Neural progenitor cell (in vitro differentiated cells): Measurements from ENCODE around the gene SH3GL2. TPM values are rescaled to one million over a fixed set of nuclear protein-coding genes. Genes with fewer than 3 reads are reported as not detected.

Experiments used
- DNase-seq: peaks from one replicate; pipeline ENCODE4 v3.0.0-alpha.2; 2016; ENCODE audit warnings: low spot score
- H2AFZ ChIP-seq: fragments of 200-600 bp; sonication (generic); replicated peaks from 2 replicates; pipeline ENCODE4 v1.6.1; 2016; ENCODE audit warnings: antibody characterized with exemption
- H3F3A ChIP-seq: fragments of 200-600 bp; sonication (generic); 2 replicates; pipeline ENCODE4 v1.6.1; 2016; ENCODE audit warnings: antibody characterized with exemption, low read depth
- H3K27ac ChIP-seq: fragments of 200-600 bp; sonication (generic); 2 replicates; pipeline ENCODE4 v1.5.1; 2016; ENCODE audit warnings: mild to moderate bottlenecking
- H3K27me3 ChIP-seq: fragments of 200-600 bp; sonication (generic); 2 replicates; pipeline ENCODE4 v1.6.1; 2016; ENCODE audit warnings: mild to moderate bottlenecking, moderate library complexity
- H3K36me3 ChIP-seq: fragments of 200-600 bp; sonication (generic); 2 replicates; pipeline ENCODE4 v1.5.1; 2016
- H3K4me1 ChIP-seq: fragments of 200-600 bp; sonication (generic); 2 replicates; pipeline ENCODE4 v1.6.1; 2016; ENCODE audit warnings: mixed run types
- H3K4me2 ChIP-seq: fragments of 200-600 bp; sonication (generic); 2 replicates; pipeline ENCODE4 v1.6.1; 2016
- H3K4me3 ChIP-seq: fragments of 200-600 bp; sonication (generic); 2 replicates; pipeline ENCODE4 v1.5.1; 2016
- H3K79me2 ChIP-seq: fragments of 200-600 bp; sonication (generic); 2 replicates; pipeline ENCODE4 v1.6.1; 2016; ENCODE audit warnings: low read depth
- H3K9ac ChIP-seq: fragments of 200-600 bp; sonication (generic); 2 replicates; pipeline ENCODE4 v1.6.1; 2016
- H3K9me3 ChIP-seq: fragments of 200-600 bp; sonication (generic); 2 replicates; pipeline ENCODE4 v1.5.1; 2016; ENCODE audit warnings: low read depth
- H4K20me1 ChIP-seq: fragments of 200-600 bp; sonication (generic); 2 replicates; pipeline ENCODE4 v1.6.1; 2016; ENCODE audit warnings: low read depth
- H3K27ac Mint-ChIP-seq: 3 replicates; pipeline ENCODE4 v1.8.0; 2021; ENCODE audit warnings: mixed read lengths
- H3K27me3 Mint-ChIP-seq: 2 replicates; pipeline ENCODE4 v1.8.0; 2022; ENCODE audit warnings: low read depth, mild to moderate bottlenecking, inconsistent platforms, moderate library complexity, mixed read lengths; ENCODE audit not compliant: insufficient read depth
- H3K36me3 Mint-ChIP-seq: 3 replicates; pipeline ENCODE4 v1.8.0; 2021; ENCODE audit warnings: mixed read lengths
- H3K4me1 Mint-ChIP-seq: 3 replicates; pipeline ENCODE4 v1.8.0; 2021; ENCODE audit warnings: mixed read lengths
- H3K4me3 Mint-ChIP-seq: 3 replicates; pipeline ENCODE4 v1.8.0; 2021; ENCODE audit warnings: mild to moderate bottlenecking, moderate library complexity, mixed read lengths
- H3K9me3 Mint-ChIP-seq: 3 replicates; pipeline ENCODE4 v1.8.0; 2020; ENCODE audit warnings: mixed read lengths
- EZH2 ChIP-seq: fragments of 200-600 bp; sonication (generic); IDR thresholded peaks from 2 replicates; pipeline ENCODE4 v1.6.1; 2017; ENCODE audit warnings: antibody characterized with exemption, mild to moderate bottlenecking, moderate library complexity
- EZH2phosphoT487 ChIP-seq: fragments of 200-600 bp; sonication (generic); IDR thresholded peaks from 2 replicates; pipeline ENCODE4 v1.6.1; 2017; ENCODE audit warnings: antibody characterized with exemption
- total RNA-seq: library from RNA; depleted of rRNA; stranded (reverse); fragments of >200 nt; gene quantifications from 2 replicates; pipeline ENCODE4 v1.2.3, GENCODE V29; 2015; ENCODE audit warnings: low replicate concordance
- TF ChIP-seq, protein P1 (sequence below): fragments of 200-600 bp; sonication (generic); IDR thresholded peaks from 2 replicates; pipeline ENCODE4 v1.5.1; 2017; ENCODE audit warnings: antibody characterized with exemption, mild to moderate bottlenecking

SH3GL2 gene
- total RNA-seq, 1 donor from 2014 or later, result 1.6 TPM

DNA sequence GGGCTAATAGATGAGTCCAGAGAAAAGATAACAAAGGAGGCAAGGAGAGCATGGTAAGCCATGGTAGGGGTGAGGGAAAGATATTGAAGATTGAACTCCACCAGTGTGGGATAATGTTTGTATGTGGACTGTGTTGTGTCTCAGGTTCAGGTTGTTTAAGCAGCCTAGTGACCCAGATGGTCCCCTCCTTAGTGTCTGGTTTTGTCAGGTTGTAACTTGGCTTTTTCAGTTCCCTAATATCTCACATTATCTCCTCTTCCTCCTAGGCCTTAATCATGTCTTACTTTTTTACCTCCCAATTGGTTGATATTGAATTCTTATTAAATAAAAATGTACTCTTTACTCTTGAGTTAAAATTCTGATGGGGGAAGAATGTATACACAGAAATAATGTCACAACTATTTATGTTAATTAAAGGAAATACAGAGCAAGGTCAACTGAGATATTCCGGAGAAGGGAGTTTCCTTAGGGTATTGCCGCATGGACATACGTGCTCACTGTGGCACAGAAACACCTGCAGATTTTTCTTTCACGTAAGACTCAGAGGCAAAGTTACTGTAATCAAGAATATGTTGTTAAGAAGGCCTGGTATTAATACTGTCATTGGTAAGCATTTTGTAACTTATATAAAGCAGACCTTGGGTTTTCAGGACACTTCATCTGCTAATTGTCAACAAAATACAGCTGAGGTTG is 23.4 kb upstream of the SH3GL2 start:
- Histone ChIP-seq H3K36me3 (no peaks in the 10 kb centered on the region), H3K27ac (no peak overlapping the region), H2AFZ (no peak overlapping the region), H3K4me2 (no peak overlapping the region), H3K9me3 (no peaks in the 10 kb centered on the region), H4K20me1 (no peaks in the 10 kb centered on the region), H3K9ac (no peak overlapping the region), H3K4me1 (no peaks in the 10 kb centered on the region), H3K4me3 (no peak overlapping the region), H3F3A (no peaks in the 10 kb centered on the region), H3K79me2 (no peaks in the 10 kb centered on the region), H3K27me3 (no peaks in the 10 kb centered on the region)
- no peak overlapping the region for H3K27ac Mint-ChIP-seq
- no peak for DNase-seq
- TF ChIP-seq EZH2 (no peak), EZH2phosphoT487 (no peak)
- TF ChIP-seq, protein P1, sequence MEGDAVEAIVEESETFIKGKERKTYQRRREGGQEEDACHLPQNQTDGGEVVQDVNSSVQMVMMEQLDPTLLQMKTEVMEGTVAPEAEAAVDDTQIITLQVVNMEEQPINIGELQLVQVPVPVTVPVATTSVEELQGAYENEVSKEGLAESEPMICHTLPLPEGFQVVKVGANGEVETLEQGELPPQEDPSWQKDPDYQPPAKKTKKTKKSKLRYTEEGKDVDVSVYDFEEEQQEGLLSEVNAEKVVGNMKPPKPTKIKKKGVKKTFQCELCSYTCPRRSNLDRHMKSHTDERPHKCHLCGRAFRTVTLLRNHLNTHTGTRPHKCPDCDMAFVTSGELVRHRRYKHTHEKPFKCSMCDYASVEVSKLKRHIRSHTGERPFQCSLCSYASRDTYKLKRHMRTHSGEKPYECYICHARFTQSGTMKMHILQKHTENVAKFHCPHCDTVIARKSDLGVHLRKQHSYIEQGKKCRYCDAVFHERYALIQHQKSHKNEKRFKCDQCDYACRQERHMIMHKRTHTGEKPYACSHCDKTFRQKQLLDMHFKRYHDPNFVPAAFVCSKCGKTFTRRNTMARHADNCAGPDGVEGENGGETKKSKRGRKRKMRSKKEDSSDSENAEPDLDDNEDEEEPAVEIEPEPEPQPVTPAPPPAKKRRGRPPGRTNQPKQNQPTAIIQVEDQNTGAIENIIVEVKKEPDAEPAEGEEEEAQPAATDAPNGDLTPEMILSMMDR, result no peak
- H3K4me1 Mint-ChIP-seq, result peaks cover 12% of the 10 kb centered on the region
- no peaks in the 10 kb centered on the region for H3K36me3 Mint-ChIP-seq
- no peaks in the 10 kb centered on the region for H3K9me3 Mint-ChIP-seq
- no peak overlapping the region for H3K4me3 Mint-ChIP-seq
- H3K27me3 Mint-ChIP-seq, result no peaks in the 10 kb centered on the region

DNA sequence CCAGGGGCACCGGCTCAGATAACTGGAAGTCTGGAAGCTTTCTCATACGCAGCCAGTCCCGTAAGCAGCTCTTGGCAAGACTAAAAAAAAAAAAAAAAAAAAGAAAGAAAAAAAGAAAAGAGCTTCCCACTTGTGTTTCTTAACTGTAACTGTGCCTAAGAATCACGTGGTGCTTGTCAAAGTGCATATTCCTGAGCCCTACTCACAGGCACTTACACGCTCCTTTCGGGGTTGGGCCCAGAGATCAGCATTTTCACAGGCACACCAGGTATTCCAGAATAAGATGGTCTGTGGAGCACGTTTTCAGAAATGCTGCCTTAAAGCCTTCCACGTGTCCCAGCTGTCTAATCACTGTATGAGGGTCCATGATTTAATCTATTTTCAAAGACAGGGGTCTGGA is 22.6 kb upstream of the SH3GL2 start:
- Histone ChIP-seq H3K79me2 (no peaks in the 10 kb centered on the region), H3K36me3 (no peaks in the 10 kb centered on the region), H3K27ac (no peak overlapping the region), H3K27me3 (no peaks in the 10 kb centered on the region), H3K9me3 (no peaks in the 10 kb centered on the region), H3F3A (no peaks in the 10 kb centered on the region), H3K4me3 (no peak overlapping the region), H3K4me1 (no peaks in the 10 kb centered on the region), H4K20me1 (no peaks in the 10 kb centered on the region), H2AFZ (no peak overlapping the region), H3K9ac (no peak overlapping the region), H3K4me2 (no peak overlapping the region)
- Mint-ChIP-seq H3K4me3 (no peak overlapping the region), H3K4me1 (peaks cover 12% of the 10 kb centered on the region), H3K27me3 (no peaks in the 10 kb centered on the region), H3K36me3 (no peaks in the 10 kb centered on the region), H3K9me3 (no peaks in the 10 kb centered on the region), H3K27ac (no peak overlapping the region)
- DNase-seq, result peak; percentile 0
- TF ChIP-seq EZH2phosphoT487 (no peak), EZH2 (no peak)
- TF ChIP-seq, protein P1, result no peak

DNA sequence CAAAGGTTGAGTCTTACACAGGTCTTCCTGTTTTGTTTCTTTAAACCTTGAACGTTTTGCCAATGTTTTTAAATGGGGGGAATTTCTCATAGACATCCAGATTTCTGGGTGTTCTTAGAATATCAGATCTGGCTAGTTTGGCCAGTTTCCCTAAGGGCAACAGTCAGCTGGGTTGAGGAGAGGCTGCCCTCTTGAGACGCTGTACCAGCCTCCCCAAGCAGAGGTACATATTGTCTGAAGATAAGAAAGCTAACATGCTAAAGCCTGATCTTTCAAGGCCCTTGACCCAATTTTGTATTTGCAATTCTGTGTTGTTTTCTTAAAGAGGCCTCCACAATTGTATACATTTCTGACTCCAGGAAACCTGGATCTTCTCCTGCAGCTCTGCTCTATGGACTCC is 21.9 kb upstream of the SH3GL2 start:
- TF ChIP-seq, protein P1, result no peak
- Histone ChIP-seq H3K4me2 (no peak overlapping the region), H2AFZ (no peak overlapping the region), H3F3A (no peaks in the 10 kb centered on the region), H3K4me3 (no peak overlapping the region), H3K27me3 (no peaks in the 10 kb centered on the region), H3K79me2 (no peaks in the 10 kb centered on the region), H3K9ac (no peak overlapping the region), H4K20me1 (no peaks in the 10 kb centered on the region), H3K4me1 (no peaks in the 10 kb centered on the region), H3K36me3 (no peaks in the 10 kb centered on the region), H3K27ac (no peak overlapping the region), H3K9me3 (no peaks in the 10 kb centered on the region)
- H3K36me3 Mint-ChIP-seq, result no peaks in the 10 kb centered on the region
- peaks cover 12% of the 10 kb centered on the region for H3K4me1 Mint-ChIP-seq
- DNase-seq, result peak; percentile 0
- no peaks in the 10 kb centered on the region for H3K27me3 Mint-ChIP-seq
- H3K9me3 Mint-ChIP-seq, result no peaks in the 10 kb centered on the region
- no peak overlapping the region for H3K4me3 Mint-ChIP-seq
- no peak overlapping the region for H3K27ac Mint-ChIP-seq
